GM12874 (cell line): Measurements from ENCODE around the gene RBMS1.
A peak's percentile ranks its signal among the peaks of the same experiment; 100 is the strongest.

Experiments used
- CTCF ChIP-seq: IDR thresholded peaks from 2 replicates; pipeline ENCODE4 v1.5.1; 2011; ENCODE audit warnings: low read depth, mild to moderate bottlenecking, control low read depth, low read length, moderate library complexity; ENCODE audit not compliant: insufficient read depth

The RBMS1 gene

GRCh38 chr2:160332318-160332717 is 161.3 kb downstream of the RBMS1 start:
- no peak for TF ChIP-seq CTCF

- TF ChIP-seq CTCF: no peak
Measured at GRCh38 chr2:160331258-160332025, 162.2 kb downstream of the RBMS1 start.

GRCh38 chr2:160328811-160329527 is 164.6 kb downstream of the RBMS1 start:
- no peak for TF ChIP-seq CTCF

- TF ChIP-seq CTCF: no peak
Measured at GRCh38 chr2:160326786-160327185, 166.8 kb downstream of the RBMS1 start.

GRCh38 chr2:160325418-160325817 is 168.2 kb downstream of the RBMS1 start:
- no peak for TF ChIP-seq CTCF

- no peak for TF ChIP-seq CTCF
Measured at GRCh38 chr2:160324917-160325316, 168.7 kb downstream of the RBMS1 start.

- peak; percentile 63 for TF ChIP-seq CTCF
Measured at GRCh38 chr2:160324161-160324800, 169.3 kb downstream of the RBMS1 start.
